PFSK-1 (cell line): Measurements from ENCODE around the gene SORT1.

Experiments
- FOXP2 ChIP-seq: optimal IDR thresholded peaks from 2 replicates; pipeline ENCODE3; 2011; ENCODE audit warnings: borderline replicate concordance, control low read depth, inconsistent platforms; ENCODE audit not compliant: insufficient read depth; ENCODE audit errors: extremely low read length, extremely low read depth
- POLR2AphosphoS5 ChIP-seq: IDR thresholded peaks from 2 replicates; pipeline ENCODE4 v1.6.1; 2012; ENCODE audit warnings: low read depth, mild to moderate bottlenecking, control low read depth, low read length, moderate library complexity
- SIN3A ChIP-seq: IDR thresholded peaks from 2 replicates; pipeline ENCODE4 v1.6.1; 2012; ENCODE audit warnings: mild to moderate bottlenecking, low read length, moderate library complexity, borderline replicate concordance; ENCODE audit not compliant: insufficient read depth
- TAF1 ChIP-seq: IDR thresholded peaks from 2 replicates; pipeline ENCODE4 v1.6.1; 2012; ENCODE audit warnings: low read length, control low read depth, borderline replicate concordance; ENCODE audit not compliant: insufficient read depth
- TF ChIP-seq, protein P1 (sequence below), 2 experiments: IDR thresholded peaks; 2 replicates each; pipeline versions ENCODE4 v1.6.1 to v1.8.0; 2011 to 2012; ENCODE audit warnings: low read depth in 2 of 2, low read length in 2 of 2, control low read depth in 1 of 2, inconsistent platforms in 1 of 2, mild to moderate bottlenecking in 1 of 2, moderate library complexity in 1 of 2; ENCODE audit not compliant: insufficient read depth in 1 of 2

SORT1 gene

DNA sequence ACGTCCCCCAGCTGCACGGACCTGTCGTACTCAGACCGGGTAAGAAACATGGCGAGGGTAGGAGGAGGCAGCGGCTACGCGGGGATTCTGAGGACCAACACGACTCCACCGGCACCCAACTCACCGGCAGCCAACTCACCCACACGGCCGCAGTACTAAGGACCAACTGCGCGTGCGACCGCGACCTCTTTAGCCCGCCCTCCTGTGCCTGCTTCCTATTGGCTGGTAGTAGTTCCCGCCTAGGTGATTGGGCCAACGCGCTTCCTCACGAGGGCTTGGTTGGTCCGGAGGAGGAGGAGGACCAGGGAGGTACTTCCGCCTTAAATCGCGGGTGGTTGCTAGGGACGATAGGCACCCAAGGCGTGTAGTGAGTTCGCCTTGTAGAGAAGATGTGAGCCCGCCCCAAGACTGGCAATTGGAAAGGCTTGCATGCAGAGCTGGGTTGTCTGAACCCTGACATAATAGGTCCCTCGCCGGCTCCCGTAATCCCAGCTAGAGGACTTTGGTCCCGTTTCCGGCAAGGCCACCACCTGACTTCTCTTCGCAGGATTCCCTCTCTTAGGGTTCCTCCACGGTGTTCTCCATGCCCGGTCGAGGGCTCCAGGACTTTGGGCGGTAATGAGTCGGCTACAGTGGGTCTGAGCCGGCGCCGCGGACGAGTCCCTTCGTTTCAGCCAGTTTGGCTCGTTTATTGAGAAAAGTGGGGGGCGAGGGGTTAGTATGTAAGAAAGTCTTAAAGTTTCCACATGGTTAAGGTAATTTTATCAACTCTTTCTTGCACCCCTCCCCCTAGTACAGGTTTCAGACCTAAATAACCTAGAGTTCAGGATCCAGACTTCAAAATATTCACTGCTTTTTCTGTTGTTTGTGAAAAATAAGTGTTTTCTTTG is 28.8 kb upstream of the SORT1 start, which contains the start of gene PSMA5:
PSMA5 (minus strand) TSS at position 168 of the 890 bp plus-strand sequence; CDS start at position 50, 118 bp downstream.
- TF ChIP-seq, protein P1, sequence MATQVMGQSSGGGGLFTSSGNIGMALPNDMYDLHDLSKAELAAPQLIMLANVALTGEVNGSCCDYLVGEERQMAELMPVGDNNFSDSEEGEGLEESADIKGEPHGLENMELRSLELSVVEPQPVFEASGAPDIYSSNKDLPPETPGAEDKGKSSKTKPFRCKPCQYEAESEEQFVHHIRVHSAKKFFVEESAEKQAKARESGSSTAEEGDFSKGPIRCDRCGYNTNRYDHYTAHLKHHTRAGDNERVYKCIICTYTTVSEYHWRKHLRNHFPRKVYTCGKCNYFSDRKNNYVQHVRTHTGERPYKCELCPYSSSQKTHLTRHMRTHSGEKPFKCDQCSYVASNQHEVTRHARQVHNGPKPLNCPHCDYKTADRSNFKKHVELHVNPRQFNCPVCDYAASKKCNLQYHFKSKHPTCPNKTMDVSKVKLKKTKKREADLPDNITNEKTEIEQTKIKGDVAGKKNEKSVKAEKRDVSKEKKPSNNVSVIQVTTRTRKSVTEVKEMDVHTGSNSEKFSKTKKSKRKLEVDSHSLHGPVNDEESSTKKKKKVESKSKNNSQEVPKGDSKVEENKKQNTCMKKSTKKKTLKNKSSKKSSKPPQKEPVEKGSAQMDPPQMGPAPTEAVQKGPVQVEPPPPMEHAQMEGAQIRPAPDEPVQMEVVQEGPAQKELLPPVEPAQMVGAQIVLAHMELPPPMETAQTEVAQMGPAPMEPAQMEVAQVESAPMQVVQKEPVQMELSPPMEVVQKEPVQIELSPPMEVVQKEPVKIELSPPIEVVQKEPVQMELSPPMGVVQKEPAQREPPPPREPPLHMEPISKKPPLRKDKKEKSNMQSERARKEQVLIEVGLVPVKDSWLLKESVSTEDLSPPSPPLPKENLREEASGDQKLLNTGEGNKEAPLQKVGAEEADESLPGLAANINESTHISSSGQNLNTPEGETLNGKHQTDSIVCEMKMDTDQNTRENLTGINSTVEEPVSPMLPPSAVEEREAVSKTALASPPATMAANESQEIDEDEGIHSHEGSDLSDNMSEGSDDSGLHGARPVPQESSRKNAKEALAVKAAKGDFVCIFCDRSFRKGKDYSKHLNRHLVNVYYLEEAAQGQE (IDR thresholded peaks at IDR 0.05; ENCODE audit: insufficient read depth in 1 of 2, low read depth in 2 of 2, low read length in 2 of 2) = no peak; a peak in 1 of 4 replicates
- TF ChIP-seq POLR2AphosphoS5 (peak; percentile 91), TAF1 (peak; percentile 74; the same call in 1 of the 2 replicates)

DNA sequence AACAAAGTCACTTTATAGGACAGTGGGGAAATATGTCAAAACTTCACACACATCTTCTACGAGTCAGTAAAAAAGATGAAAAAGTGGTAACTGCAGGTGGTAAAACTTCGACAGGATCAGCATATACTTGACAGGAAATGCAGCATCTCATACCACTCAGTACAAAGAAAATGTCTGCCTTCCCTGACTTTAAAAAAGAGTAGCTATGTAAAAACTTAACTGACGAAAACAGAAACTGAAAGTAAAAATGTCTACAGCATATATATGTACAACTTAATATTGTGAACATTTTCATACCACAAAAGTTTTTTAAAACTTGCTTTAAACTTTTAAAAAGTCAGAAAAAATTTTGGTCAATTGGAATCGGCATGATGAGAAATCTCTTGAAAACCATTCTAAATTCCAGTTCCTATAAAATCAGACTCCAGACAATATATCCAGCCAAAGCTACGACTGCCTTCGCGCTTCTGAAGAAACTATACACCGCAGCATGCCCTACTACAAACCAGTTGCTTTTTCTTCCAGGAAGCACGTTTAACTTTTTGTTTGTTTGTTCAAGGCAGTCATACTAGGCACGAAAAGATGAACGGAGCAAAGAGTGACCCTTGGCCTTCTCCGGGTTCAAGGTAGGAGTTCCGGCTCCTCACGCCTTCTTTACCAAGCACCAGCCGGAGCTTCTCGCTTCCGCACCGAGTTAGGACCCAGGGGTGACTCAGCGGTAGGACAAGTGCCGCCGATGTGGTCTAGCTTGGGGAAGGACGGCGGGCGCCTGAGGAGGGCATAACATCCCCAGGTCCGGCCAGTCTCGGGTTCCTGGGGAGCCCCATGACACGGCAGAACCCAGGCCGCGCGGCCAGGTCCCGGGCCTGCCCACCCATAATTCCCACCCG is 27.9 kb upstream of the SORT1 start:
- no peak for TF ChIP-seq TAF1
- TF ChIP-seq SIN3A = 0 out of 2 replicates have a peak, but pooled peaks have one; percentile 28

DNA sequence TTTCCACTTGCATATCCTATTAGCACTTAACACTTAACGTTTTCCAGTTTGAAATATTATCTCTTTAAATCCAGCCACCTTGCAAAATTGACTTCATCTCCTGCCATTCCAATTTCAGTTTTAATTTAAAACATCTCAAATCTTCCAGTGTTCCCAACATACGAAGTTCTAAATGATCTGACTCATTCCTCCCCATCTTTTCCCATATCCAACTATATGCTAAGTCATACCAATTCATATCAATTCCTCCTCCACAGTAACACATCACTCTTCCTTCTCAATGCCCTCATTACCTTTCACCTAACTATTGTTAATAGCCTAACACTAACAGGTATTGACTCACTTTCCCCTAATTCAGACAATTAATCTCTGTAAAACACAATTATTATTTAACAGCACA is 25.8 kb upstream of the SORT1 start:
- no peak for TF ChIP-seq FOXP2
- TF ChIP-seq TAF1 = no peak
- TF ChIP-seq, protein P1 (IDR thresholded peaks at IDR 0.05; ENCODE audit: insufficient read depth in 1 of 2, low read depth in 2 of 2, low read length in 2 of 2) = no peak
- no peak for TF ChIP-seq SIN3A
- TF ChIP-seq POLR2AphosphoS5 = no peak

DNA sequence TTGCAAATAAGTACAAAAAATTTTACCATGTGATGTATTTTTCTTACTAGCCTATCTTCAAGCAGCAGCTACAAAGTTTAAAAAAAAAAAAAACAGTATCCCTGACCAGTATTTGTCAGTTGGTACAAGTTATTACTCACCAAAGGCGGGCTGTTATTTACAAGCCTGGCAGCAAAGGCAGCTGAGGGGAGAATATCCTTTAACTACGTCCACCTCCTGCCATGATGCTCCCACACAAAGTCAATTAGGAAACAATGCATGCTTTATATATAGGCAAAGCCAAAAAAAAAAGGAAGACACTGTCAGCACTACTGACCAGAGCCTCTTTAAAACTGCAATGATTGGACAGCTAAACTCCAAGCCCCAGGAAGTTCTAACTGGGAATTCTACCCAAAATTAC is 14.8 kb upstream of the SORT1 start:
- TF ChIP-seq, protein P1 (IDR thresholded peaks at IDR 0.05; ENCODE audit: insufficient read depth in 1 of 2, low read depth in 2 of 2, low read length in 2 of 2) = no peak
- TF ChIP-seq SIN3A (no peak), TAF1 (no peak), FOXP2 (no peak), POLR2AphosphoS5 (no peak)

DNA sequence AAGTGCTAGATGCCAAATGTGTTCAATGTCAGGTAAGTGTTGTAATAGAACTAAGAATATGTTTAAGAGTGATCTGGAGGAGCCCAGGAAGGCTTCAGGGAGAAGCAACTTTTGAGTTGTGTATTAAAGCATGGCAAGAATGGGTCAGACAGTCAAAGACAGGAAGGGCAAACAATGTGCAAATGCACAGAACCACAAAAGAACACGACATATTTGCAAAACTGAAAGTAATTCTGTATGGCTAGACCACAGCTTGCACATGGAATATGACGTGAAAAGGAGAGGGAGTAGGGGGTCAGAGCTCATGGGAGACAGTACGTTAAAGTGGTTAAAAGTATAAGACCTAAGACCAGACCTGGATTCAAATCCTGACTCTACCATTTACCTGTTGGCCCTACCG is 7.1 kb upstream of the SORT1 start:
- TF ChIP-seq FOXP2 = no peak
- TF ChIP-seq, protein P1 (IDR thresholded peaks at IDR 0.05; ENCODE audit: insufficient read depth in 1 of 2, low read depth in 2 of 2, low read length in 2 of 2) = no peak
- no peak for TF ChIP-seq POLR2AphosphoS5
- no peak for TF ChIP-seq SIN3A
- no peak for TF ChIP-seq TAF1
